GM19351 (cell line): ENCODE data around the gene MISP3.
"Not testable (repeated sequence)": the region's sequence is repeated elsewhere in the genome, so short reads cannot be mapped to it uniquely, and the experiment has no call there.

Experiments used
- ATAC-seq: cut with Tn5 transposase; IDR thresholded peaks from one replicate; pipeline ENCODE4 v1.9.1; 2021; ENCODE audit warnings: mild to moderate bottlenecking, moderate library complexity; ENCODE audit not compliant: unreplicated experiment

MISP3 gene

DNA sequence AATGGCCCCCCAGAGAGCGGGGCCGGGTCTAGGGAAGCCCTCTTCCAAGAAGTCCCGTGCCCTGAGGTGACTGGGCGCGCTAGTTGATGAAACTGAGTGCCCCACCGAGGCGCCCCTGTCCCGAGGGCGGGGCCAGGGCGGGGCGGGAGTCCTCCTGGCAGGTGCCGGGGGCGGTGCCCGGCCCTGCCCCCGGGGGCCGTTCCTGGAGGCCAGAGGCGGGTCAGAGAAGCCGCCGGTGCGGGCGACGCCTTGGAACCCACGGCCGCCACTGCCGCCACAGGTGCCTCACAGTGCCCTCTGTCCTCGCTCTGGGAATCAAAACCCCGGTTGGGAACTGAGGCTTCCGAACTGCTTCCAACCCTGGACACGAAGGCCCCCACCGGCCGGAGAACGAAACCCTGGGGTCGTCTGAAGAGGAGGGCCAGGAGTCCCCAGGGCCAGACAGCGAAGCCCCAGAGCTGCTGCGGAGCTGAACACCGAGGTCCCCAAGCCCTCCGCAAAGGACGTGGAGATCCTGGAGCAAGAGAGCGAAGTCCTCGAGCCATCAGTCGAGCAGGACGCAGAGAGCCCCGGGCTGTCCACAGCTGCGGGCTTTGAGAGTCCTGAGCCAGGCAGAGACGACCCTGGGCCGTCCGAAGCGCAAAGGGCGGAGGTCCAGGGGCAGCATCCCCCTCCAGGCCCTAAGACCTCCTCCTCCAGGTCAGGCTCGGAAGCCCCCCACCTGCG lies at the start of gene MISP3:
MISP3 (plus strand) TSS at position 252 of the 726 bp plus-strand sequence. CDS start 524 bp downstream, outside the sequence.
- no peak for ATAC-seq

GRCh38 chr19:14023404-14024235 lies 49.0 kb upstream of the MISP3 start:
- ATAC-seq = no peak

- not testable (repeated sequence) for ATAC-seq
Observed at GRCh38 chr19:14026652-14027192, 45.9 kb upstream of the MISP3 start.

DNA sequence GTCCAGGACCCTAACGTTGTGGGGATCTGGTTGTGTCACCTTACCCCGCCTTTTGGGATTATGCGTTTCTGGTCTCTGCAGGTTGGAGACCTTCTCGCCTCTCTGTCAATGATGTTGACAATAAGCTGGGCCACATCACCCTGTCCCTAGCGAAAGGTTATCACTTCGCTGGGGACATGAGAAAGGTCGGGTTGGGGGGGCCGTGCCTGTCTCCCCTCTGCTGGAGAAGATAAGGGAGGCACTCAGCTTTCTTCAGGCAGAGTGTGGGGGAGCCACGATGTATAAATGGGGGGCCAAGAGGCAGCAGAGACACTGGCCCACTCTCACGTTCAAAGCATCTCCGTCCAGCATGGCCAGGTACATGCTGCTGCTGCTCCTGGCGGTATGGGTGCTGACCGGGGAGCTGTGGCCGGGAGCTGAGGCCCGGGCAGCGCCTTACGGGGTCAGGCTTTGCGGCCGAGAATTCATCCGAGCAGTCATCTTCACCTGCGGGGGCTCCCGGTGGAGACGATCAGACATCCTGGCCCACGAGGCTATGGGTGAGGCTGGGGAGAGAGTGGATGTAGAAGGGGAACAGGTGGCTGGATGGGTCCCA lies 44.6 kb upstream of the MISP3 start, which contains the start of gene RLN3:
RLN3 (plus strand) TSS at position 293 of the 595 bp plus-strand sequence; CDS start at position 350, 57 bp downstream.
- ATAC-seq = no peak

DNA sequence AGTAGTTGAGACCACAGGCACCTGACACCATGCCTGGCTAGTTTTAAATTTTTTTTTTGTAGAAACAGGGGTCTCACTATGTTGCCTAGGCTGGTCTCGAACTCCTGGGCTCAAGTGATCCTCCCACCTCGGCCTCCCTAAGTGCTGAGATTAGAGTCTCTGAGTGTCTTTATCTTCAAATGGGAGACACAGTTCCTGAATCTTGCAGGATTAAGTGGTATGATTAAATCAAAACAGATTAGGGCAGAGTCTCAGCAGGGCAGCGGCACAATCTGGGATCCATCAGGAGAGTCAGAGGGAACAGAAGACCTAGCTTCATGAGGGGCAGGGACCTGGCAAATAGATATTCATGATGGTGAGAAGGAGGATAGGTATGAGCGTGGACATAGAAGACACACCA lies 43.7 kb upstream of the MISP3 start:
- no peak for ATAC-seq

GRCh38 chr19:14030997-14031718 lies 41.4 kb upstream of the MISP3 start:
- ATAC-seq = no peak

- ATAC-seq = peak; percentile 47
Observed at GRCh38 chr19:14031719-14032480, 40.7 kb upstream of the MISP3 start, which contains the start of gene IL27RA. IL27RA (plus strand) TSS chr19:14031762; CDS start chr19:14031873, 111 bp downstream.

- ATAC-seq = no peak
Observed at GRCh38 chr19:14033946-14034345, 38.6 kb upstream of the MISP3 start.

DNA sequence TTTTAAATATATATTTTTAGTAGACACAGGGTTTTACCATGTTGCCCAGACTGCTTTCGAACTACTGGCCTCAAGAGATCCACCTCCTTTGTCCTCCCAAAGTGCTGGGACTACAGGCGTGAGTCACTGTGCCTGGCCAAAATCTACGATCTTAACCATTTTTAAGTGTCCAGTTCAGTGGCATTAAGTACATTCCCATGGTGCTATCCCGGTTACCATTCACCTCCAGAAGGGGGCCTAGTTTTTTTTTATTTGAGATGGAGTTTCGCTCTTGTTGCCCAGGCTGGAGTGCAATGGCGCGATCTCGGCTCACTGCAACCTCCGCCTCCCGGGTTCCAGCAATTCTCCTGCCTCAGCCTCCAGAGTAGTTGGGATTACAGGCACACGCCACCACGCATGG lies 37.4 kb upstream of the MISP3 start:
- not testable (repeated sequence) for ATAC-seq

DNA sequence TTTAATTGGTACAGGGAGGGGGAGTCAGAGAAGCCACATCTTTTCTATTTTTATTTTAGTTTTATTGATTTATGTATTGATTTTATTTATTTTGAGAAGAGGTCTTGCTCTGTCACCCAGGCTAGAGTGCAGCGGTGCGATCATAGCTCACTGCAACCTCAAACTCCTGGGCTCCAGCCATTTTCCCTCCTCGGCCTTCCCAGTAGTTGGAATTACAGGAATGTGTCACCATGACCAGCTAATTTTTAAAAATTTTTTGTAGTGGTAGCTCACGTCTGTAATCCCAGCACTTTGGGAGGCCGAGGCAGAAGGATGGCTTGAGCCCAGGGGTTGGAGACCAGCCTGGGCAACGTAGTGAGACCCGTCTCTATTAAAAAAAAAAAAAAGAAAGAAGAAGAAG lies 36.9 kb upstream of the MISP3 start:
- ATAC-seq = no peak

- ATAC-seq = no peak
Observed at GRCh38 chr19:14039181-14039580, 33.4 kb upstream of the MISP3 start.

DNA sequence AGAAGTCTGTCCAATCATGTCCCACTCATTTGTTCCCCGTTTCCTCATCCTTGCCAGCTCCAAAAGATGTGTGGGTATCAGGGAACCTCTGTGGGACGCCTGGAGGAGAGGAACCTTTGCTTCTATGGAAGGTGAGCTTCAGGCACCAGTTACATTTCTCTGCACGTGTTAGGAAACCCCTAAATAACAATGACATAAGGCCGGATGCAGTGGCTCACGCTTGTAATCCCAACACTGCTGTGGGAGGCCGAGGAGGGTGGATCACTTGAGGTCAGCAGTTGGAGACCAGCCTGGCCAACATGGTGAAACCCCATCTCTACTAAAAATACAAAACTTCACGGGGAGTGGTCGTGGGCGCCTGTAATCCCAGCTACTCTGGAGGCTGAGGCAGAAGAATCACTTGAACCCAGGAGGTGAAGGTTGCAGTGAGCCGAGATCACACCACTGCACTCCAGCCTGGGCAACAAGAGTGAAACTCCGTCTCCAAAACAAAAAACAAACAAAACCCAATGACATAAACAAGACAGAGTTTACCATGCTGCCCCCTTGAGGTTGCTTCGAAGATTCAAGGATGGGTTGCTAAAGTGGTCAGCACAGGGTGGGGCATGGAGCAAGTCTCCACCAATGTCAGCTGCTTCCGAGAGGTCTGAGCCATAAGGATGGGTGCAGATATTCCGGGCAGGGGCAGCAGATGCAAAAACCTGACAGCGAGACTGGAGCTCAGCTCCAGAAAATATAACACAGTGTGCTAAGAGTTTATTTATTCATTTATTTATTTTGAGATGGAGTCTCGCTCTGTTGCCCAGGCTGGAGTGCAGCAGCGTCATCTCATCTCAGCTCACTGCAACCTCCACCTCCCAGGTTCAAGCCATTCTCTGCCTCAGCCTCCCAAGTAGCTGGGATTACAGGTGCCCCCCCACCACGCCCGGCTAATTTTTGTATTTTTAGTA lies 29.7 kb upstream of the MISP3 start:
- not testable (repeated sequence) for ATAC-seq

- ATAC-seq = not testable (repeated sequence)
Observed at GRCh38 chr19:14047866-14048265, 24.7 kb upstream of the MISP3 start.

DNA sequence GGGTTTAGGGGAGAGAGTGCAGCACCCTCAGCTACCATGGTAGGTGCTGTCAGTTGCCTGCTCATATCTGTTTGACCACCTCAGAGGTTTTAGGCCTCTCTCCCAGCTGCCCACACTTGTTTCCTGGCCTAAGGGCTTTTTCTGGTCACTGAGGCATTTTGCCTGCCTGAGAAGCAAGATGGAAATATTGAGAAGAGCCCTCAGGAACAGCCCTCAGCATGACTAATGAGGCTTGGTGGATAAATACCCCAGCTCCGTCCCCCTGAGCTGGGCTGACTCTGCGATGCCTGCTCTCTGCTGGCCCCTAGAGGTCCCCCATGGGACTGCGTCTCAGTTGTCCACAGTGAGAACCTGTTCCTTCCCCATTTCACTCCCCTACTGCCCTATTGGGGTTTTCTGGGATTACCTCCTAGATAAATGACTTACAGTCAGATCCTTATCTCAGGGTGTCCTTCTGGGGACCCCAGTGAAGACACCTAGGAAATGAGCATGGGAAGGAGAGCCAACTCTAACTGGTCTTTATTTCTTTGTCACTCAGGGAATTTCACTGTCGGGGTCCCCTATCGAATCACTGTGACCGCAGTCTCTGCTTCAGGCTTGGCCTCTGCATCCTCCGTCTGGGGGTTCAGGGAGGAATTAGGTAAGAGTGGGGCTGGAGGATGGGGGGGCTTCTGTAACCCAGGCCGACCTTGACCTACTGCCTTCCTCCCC lies 24.0 kb upstream of the MISP3 start:
- no peak for ATAC-seq

GRCh38 chr19:14050512-14050911 lies 22.1 kb upstream of the MISP3 start:
- no peak for ATAC-seq

DNA sequence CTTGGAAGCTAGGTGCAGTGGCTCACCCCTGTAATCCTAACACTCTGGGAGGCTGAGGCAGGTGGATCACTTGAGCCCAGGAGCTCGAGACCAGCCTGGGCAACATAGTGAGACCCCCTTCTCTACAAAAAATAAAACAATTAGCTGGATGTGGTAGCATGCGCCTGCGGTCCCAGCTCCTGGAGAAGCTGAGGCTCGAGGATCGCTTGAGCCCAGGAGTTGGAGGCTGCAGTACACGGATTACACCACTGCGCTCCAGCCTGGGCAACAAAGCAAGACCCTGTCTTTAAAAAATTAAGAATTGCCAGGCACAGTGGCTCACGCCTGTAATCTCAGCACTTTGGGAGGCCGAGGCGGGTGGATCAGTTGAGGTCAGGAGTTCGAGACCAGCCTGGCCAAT lies 21.6 kb upstream of the MISP3 start:
- not testable (repeated sequence) for ATAC-seq

- no peak for ATAC-seq
Observed at GRCh38 chr19:14051980-14052379, 20.6 kb upstream of the MISP3 start.

GRCh38 chr19:14052470-14052869 lies 20.1 kb upstream of the MISP3 start:
- ATAC-seq = no peak
